Fibroblast of peridontal ligament (primary cell): ENCODE results near the gene GPR50.

Experiments used
- DNase-seq: peaks from one replicate; pipeline ENCODE4 v3.0.0-alpha.2; 2010; ENCODE audit errors: extremely low read depth

Gene GPR50

GRCh38 chrX:151227627-151228026 is 51.2 kb downstream of the GPR50 start:
- DNase-seq = no peak

- DNase-seq = no peak
Measured at GRCh38 chrX:151228935-151229334, 52.6 kb downstream of the GPR50 start.
